ENCODE results near the gene ALDH7A1.

ALDH7A1 gene

GRCh38 chr5:126499278-126499677 lies 95.7 kb downstream of the ALDH7A1 start:
- TF ChIP-seq TAF1 (IDR thresholded peaks at IDR 0.05; ENCODE audit: borderline replicate concordance, insufficient read depth, low read length) (no peak), FOXP2 (optimal IDR thresholded peaks at IDR 0.05; ENCODE audit: borderline replicate concordance, extremely low read depth, extremely low read length, insufficient read depth) (no peak), POLR2AphosphoS5 (IDR thresholded peaks at IDR 0.05; ENCODE audit: low read depth, low read length) (no peak), SIN3A (IDR thresholded peaks at IDR 0.05; ENCODE audit: borderline replicate concordance, insufficient read depth, low read length) (no peak)
- TF ChIP-seq, protein P1, sequence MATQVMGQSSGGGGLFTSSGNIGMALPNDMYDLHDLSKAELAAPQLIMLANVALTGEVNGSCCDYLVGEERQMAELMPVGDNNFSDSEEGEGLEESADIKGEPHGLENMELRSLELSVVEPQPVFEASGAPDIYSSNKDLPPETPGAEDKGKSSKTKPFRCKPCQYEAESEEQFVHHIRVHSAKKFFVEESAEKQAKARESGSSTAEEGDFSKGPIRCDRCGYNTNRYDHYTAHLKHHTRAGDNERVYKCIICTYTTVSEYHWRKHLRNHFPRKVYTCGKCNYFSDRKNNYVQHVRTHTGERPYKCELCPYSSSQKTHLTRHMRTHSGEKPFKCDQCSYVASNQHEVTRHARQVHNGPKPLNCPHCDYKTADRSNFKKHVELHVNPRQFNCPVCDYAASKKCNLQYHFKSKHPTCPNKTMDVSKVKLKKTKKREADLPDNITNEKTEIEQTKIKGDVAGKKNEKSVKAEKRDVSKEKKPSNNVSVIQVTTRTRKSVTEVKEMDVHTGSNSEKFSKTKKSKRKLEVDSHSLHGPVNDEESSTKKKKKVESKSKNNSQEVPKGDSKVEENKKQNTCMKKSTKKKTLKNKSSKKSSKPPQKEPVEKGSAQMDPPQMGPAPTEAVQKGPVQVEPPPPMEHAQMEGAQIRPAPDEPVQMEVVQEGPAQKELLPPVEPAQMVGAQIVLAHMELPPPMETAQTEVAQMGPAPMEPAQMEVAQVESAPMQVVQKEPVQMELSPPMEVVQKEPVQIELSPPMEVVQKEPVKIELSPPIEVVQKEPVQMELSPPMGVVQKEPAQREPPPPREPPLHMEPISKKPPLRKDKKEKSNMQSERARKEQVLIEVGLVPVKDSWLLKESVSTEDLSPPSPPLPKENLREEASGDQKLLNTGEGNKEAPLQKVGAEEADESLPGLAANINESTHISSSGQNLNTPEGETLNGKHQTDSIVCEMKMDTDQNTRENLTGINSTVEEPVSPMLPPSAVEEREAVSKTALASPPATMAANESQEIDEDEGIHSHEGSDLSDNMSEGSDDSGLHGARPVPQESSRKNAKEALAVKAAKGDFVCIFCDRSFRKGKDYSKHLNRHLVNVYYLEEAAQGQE (IDR thresholded peaks at IDR 0.05; ENCODE audit: insufficient read depth in 1 of 2, low read depth in 2 of 2, low read length in 2 of 2), result no peak

DNA sequence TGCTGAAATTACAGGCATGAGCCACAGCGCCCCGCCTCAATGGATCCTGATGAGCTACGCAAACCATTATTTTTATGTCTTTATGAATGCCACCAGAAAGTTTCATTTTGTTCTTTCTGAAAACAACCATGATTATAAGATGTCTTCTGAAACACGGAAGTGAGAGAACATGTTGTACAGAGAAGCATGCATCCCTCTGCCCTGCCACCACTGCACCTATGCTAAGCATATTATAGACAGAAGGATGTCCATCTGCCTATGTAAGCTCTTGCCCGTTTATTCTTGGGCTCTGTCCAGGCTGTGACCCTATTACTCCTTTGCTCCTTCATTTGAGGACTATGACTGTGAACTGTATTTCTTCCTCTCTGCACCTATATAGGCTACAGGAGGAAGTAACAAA lies 97.5 kb downstream of the ALDH7A1 start:
- no peak for TF ChIP-seq FOXP2 (optimal IDR thresholded peaks at IDR 0.05; ENCODE audit: borderline replicate concordance, extremely low read depth, extremely low read length, insufficient read depth)
- no peak for TF ChIP-seq SIN3A (IDR thresholded peaks at IDR 0.05; ENCODE audit: borderline replicate concordance, insufficient read depth, low read length)
- TF ChIP-seq, protein P1 (IDR thresholded peaks at IDR 0.05; ENCODE audit: insufficient read depth in 1 of 2, low read depth in 2 of 2, low read length in 2 of 2), result no peak
- TF ChIP-seq POLR2AphosphoS5 (IDR thresholded peaks at IDR 0.05; ENCODE audit: low read depth, low read length), result no peak

GRCh38 chr5:126494393-126494792 lies 100.6 kb downstream of the ALDH7A1 start:
- TF ChIP-seq, protein P1 (IDR thresholded peaks at IDR 0.05; ENCODE audit: insufficient read depth in 1 of 2, low read depth in 2 of 2, low read length in 2 of 2), result no peak
- TF ChIP-seq POLR2AphosphoS5 (IDR thresholded peaks at IDR 0.05; ENCODE audit: low read depth, low read length) (no peak), SIN3A (IDR thresholded peaks at IDR 0.05; ENCODE audit: borderline replicate concordance, insufficient read depth, low read length) (no peak), TAF1 (IDR thresholded peaks at IDR 0.05; ENCODE audit: borderline replicate concordance, insufficient read depth, low read length) (no peak), FOXP2 (optimal IDR thresholded peaks at IDR 0.05; ENCODE audit: borderline replicate concordance, extremely low read depth, extremely low read length, insufficient read depth) (no peak)

- TF ChIP-seq TAF1 (IDR thresholded peaks at IDR 0.05; ENCODE audit: borderline replicate concordance, insufficient read depth, low read length) (no peak), FOXP2 (optimal IDR thresholded peaks at IDR 0.05; ENCODE audit: borderline replicate concordance, extremely low read depth, extremely low read length, insufficient read depth) (no peak)
- TF ChIP-seq, protein P1 (IDR thresholded peaks at IDR 0.05; ENCODE audit: insufficient read depth in 1 of 2, low read depth in 2 of 2, low read length in 2 of 2), result no peak
These were observed 102.1 kb downstream of the ALDH7A1 start for GRCh38 chr5:126492939-126493338.

All from PFSK-1 (cell line).